ENCODE results near the gene MAD1L1.
A peak's percentile ranks its signal among the peaks of the same experiment; 100 is the strongest.
"Not testable (repeated sequence)": the region's sequence is repeated elsewhere in the genome, so short reads cannot be mapped to it uniquely, and the experiment has no call there.

The MAD1L1 gene

GRCh38 chr7:1931951-1932270 lies 300.8 kb downstream of the MAD1L1 start:
- no peak for DNase-seq

DNA sequence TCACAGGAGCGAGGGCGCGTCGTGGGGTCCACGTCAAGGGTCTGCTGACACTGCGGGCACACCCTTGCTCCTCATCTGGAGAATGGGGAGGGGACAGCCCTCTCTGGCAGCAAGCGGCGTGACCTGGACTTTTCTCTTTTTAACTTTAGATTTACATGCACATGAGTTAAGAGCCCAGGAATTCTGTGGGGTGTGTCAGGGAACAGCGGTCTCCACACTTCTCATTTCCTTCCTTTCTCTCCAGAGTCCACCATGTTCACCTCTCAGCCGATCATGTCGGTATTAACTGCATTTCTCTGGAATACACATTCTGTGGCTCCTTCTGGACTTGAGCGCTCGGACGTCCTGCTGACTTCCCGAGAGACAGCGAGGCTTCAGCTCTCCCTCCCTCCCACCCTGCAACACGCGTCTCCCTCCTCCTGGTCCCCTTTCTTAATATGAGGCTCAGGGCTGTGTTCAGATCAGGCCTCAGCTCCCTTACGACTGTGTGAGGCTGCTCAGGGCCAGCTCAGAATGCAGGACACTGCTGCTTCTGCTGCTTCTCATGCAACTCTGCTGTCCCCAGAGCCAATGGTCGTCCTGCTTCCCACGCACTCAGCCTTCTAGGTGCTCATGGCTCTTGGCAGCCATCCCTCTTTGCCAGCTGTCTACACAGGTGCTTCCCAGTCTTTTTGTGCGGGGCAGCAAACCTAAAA lies 301.3 kb downstream of the MAD1L1 start:
- no peak for DNase-seq

DNA sequence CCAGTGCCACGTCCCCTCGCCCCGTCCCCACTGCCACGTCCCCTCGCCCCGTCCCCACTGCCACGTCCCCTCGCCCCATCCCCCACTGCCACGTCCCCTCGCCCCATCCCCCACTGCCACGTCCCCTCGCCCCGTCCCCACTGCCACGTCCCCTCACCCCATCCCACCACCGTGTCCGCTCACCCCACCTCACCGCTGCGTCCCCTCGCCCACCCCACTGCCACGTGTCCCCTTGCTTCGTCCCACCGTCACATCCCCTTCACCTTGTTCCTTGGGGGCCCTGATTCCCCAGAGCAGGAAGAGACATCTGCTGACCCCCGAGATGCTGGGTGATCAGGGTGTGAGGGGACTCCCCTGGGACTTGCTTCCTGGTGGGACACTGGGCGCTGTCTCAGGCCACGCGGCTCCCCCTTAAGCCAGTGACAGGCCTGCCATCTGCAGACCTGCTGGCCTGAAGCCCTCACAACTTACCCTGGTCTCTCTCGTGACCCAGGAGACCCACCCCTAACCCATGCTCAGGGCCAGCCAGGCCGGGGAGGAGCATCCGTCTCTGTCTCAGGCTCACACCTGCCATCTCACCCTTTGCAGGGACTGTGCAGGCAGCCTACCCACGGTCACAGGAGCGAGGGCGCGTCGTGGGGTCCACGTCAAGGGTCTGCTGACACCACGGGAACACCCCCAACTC lies 302.2 kb downstream of the MAD1L1 start:
- no peak for DNase-seq

DNA sequence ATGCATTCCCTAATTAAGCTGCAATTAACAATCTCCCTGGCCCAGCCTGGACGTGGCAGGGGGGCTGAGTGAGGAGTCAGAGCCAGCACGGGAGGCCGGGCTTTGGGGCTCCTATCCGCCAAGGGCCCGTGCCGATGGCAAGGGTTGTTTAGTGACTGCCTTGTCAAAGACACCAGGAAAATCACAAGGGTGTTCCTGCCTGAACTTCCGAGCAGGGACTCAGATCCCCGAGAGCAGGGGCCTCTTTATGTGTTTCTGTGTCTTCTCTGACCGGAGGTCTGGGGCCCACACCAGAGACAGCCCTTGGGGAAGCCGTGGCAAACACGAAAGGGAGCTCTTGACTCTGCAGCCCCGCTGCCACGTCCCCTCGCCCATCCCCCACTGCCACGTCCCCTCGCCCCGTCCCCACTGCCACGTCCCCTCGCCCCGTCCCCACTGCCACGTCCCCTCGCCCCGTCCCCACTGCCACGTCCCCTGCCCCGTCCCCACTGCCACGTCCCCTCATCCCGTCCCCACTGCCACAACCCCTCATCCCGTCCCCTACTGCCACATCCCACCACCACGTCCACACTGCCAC lies 303.3 kb downstream of the MAD1L1 start:
- not testable (repeated sequence) for DNase-seq

- no peak for DNase-seq
Observed at GRCh38 chr7:1928645-1929348, 303.9 kb downstream of the MAD1L1 start.

- no peak for DNase-seq
Observed at GRCh38 chr7:1927937-1928644, 304.7 kb downstream of the MAD1L1 start.

DNA sequence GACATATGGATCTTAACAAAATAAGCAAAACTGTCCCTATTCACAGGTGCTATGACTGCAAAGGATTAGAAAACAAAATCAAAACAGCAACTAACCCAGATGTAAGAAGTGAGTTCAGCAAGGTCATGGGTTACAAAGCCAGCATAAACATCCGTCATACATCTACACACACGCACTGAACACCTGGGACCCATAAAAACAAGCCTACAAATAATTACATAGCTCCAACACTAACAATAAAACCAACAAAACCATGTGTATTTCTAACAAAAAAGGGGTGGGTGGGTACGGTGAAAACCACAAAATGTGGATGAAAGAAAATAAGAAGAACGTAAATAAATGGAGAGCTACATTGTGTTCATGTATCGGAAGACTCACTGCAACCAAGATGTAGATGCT lies 305.8 kb downstream of the MAD1L1 start:
- DNase-seq = no peak

- DNase-seq = peak; percentile 66
Observed at GRCh38 chr7:1925973-1926907, 306.5 kb downstream of the MAD1L1 start.

- peak; percentile 51 for DNase-seq
Observed at GRCh38 chr7:1925349-1925748, 307.4 kb downstream of the MAD1L1 start.

DNA sequence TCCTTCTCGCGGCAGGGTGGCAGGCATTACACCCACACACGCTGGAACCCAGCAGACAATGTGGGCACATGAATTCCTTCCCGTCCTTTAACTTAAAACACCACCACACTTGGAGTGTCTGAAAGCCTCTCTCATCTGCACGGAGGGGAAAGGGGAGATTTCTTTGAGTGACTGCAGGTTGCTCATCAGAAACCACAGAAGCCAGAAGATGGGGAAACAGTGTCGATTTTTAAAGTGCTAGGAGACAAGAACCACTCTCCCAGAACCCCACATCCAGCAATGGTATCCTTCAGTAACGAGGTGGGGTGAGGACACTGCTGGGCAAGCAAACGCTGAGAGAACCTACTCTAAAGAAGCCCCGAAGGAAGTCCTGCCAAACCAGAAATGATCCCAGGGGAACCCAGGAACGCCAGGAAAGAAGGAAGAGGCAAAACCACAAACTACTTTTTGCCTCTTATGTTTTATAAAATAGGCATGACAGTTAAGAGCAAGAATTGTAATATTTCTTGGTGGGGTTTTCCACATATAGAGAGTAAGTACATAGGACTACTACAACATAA lies 308.4 kb downstream of the MAD1L1 start:
- peak; percentile 51 for DNase-seq

- DNase-seq = no peak
Observed at GRCh38 chr7:1923409-1924257, 309.1 kb downstream of the MAD1L1 start.

DNA sequence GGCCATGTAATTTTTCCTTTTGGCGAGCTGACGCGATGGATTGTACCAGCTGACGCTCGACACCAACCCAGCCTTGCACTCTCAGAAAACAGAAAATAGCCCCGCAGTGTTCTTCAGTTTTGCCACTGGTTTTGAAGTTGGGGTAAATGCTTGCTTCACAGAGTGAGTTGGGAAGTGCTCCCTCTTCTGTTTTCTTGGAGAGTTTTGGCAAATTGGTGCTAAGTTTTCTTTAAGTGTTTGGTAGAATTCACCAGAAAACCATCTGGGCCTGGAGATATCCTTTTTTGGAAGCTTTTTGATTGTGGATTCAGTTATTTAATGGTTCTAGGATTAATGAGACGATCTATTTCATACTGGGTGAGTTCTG lies 309.9 kb downstream of the MAD1L1 start:
- no peak for DNase-seq

GRCh38 chr7:1922071-1922869 lies 310.5 kb downstream of the MAD1L1 start:
- no peak for DNase-seq

- DNase-seq = no peak
Observed at GRCh38 chr7:1920881-1921280, 311.9 kb downstream of the MAD1L1 start.

GRCh38 chr7:1920266-1920681 lies 312.5 kb downstream of the MAD1L1 start:
- DNase-seq = peak; percentile 74

- peak; percentile 73 for DNase-seq
Observed at GRCh38 chr7:1919539-1920265, 313.0 kb downstream of the MAD1L1 start.

- no peak for DNase-seq
Observed at GRCh38 chr7:1918881-1919525, 313.7 kb downstream of the MAD1L1 start.

DNA sequence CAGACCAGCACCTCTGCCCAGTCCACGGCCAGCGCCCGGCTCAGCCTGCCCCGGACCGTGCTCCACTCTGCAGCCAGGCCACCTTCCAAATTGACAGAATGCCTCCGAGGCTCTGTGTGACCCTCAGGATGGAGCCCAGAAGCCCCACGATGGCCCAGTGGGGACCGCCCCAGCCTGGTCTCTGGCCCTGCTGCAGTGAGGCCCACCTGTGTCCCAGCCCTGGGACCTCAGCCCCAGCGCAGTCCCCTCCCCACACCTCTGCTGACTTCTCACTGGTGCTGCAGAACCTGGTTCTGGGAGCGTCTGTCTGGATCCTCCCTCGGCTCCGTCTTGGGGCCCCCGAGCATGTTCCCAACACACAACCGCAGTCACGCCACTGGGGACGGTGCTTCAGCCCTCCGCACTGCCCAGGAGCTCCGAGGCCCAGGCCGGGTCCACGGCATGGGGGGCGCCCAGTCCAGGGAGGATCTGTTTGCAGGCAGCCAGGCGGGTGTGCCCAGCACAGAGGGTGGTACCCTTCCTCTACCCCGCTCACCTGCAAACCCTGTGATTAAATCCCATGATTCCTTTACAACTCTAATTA lies 314.6 kb downstream of the MAD1L1 start:
- DNase-seq = no peak
